Mucosa of descending colon (tissue), 3 donors: ENCODE measurements around the gene OR5L2. TPM values are rescaled to one million over a fixed set of nuclear protein-coding genes. Genes with fewer than 3 reads are reported as not detected.

Experiments
- total RNA-seq, 3 donors: library from RNA; stranded (reverse); fragmentation: NEBNext Ultra II Directional in 2 of 3; extraction: Animal tissue kit (Norgen Biotek cat#: 25700) in 2 of 3; gene quantifications; one replicate each; pipeline versions ENCODE4 v1.2.1 to v1.2.4, GENCODE V29; 2021 to 2023
- donor health status: DM: no; HTN: no; CAD: no; lungs with moderate emphysema.
- donor health status: DM: no; HTN: no; CAD: no.
- donor health status: DM: no; HTN: yes; CAD: no.

OR5L2 gene
- total RNA-seq, 3 donors from 2014 or later = not detected

Other genes with a start within 250 kb of the OR5L2 start
- not detected for gene OR4C11, start 219.6 kb upstream of the OR5L2 start, total RNA-seq
- not detected for gene OR4P4, start 192.1 kb upstream of the OR5L2 start, total RNA-seq
- not detected for gene OR4S2, start 178.9 kb upstream of the OR5L2 start, total RNA-seq
- gene OR4C6, start 165.0 kb upstream of the OR5L2 start, total RNA-seq = not detected
- not detected for gene OR5D13, start 53.8 kb upstream of the OR5L2 start, total RNA-seq
- not detected for gene OR5D14, start 31.7 kb upstream of the OR5L2 start, total RNA-seq
- not detected for gene OR5L1, start 15.9 kb upstream of the OR5L2 start, total RNA-seq
- gene OR5D18, start 7.6 kb upstream of the OR5L2 start, total RNA-seq = not detected
- gene OR5D16, start 11.5 kb downstream of the OR5L2 start, total RNA-seq = not detected
- not detected for gene TRIM51, start 56.1 kb downstream of the OR5L2 start, total RNA-seq
- not detected for gene OR5W2, start 87.4 kb downstream of the OR5L2 start, total RNA-seq
- gene OR5I1, start 109.2 kb downstream of the OR5L2 start, total RNA-seq = not detected
- not detected for gene OR10AG1, start 142.7 kb downstream of the OR5L2 start, total RNA-seq
- gene OR5F1, start 167.4 kb downstream of the OR5L2 start, total RNA-seq = not detected
- gene OR5AS1, start 200.4 kb downstream of the OR5L2 start, total RNA-seq = not detected